Nephron (organoid): ENCODE measurements around the gene SCNM1.
A peak's percentile ranks its signal among the peaks of the same experiment; 100 is the strongest.

Experiments
- H3K27ac Mint-ChIP-seq, 3 experiments: 2 replicates each; pipeline ENCODE4 v1.8.0; 2020; ENCODE audit warnings: mixed read lengths in 3 of 3, mild to moderate bottlenecking in 2 of 3, moderate library complexity in 1 of 3
- H3K27me3 Mint-ChIP-seq: 2 replicates; pipeline ENCODE4 v1.8.0; 2021; ENCODE audit warnings: low read depth, mild to moderate bottlenecking, moderate library complexity, mixed read lengths
- H3K36me3 Mint-ChIP-seq: 2 replicates; pipeline ENCODE4 v1.8.0; 2020; ENCODE audit warnings: low read depth, mixed read lengths
- H3K4me1 Mint-ChIP-seq: 2 replicates; pipeline ENCODE4 v1.8.0; 2020; ENCODE audit warnings: mixed read lengths
- H3K4me3 Mint-ChIP-seq, 3 experiments: 2 replicates each; pipeline ENCODE4 v1.8.0; 2020; ENCODE audit warnings: mild to moderate bottlenecking in 3 of 3, mixed read lengths in 3 of 3, moderate library complexity in 2 of 3
- H3K9me3 Mint-ChIP-seq: 2 replicates; pipeline ENCODE4 v1.8.0; 2020; ENCODE audit warnings: mixed read lengths
- TF ChIP-seq, protein P1 (sequence below), 3 experiments: fragments of 200-600 bp; sonication (generic); IDR thresholded peaks; one replicate each; pipeline ENCODE4 v1.5.0; 2021; ENCODE audit warnings: antibody characterized with exemption in 3 of 3; ENCODE audit not compliant: unreplicated experiment in 3 of 3

SCNM1 gene

DNA sequence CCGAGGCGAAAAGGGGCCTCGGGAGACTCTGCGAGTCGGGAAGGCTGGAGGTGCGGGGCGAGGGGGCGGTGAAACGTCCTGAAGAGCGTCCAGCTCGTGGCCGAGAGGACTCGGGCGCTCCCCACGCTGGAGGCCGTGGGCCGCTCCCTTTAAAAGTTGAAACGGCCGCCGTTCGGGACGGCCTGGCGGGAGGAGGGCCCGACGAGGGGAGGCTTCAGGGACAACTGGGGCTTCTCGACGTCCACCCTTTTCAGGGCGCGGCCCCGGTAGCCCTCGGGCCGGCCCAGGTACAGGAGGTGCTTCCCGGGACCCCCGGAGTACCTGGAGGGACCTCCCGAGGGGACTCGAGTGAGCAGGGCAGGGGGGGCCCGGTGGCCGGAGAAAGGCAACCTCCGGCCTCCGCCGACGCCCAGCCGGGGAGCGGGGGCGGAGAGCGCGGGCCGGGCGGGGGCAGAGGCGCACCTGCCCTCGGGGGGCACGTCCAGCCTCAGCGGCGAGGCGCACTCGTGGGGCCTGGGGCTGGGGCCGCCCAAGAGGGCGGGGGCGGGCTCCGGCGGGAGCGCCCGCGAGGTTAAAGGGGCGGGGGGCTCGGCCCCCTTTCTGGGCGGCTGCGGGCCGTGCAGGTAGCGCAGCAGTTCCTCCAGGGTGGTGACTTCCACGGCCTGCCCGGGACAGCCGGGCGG, 33.5 kb upstream of the SCNM1 start:
- Mint-ChIP-seq H3K27ac (peak overlapping the region; percentile 89 to 96 (median 92)), H3K4me1 (peaks cover 35% of the 10 kb centered on the region), H3K27me3 (peaks cover 13% of the 10 kb centered on the region), H3K4me3 (peak overlapping the region; percentile 79 to 88 (median 86)), H3K9me3 (no peaks in the 10 kb centered on the region), H3K36me3 (peaks cover 34% of the 10 kb centered on the region)
- TF ChIP-seq, protein P1, sequence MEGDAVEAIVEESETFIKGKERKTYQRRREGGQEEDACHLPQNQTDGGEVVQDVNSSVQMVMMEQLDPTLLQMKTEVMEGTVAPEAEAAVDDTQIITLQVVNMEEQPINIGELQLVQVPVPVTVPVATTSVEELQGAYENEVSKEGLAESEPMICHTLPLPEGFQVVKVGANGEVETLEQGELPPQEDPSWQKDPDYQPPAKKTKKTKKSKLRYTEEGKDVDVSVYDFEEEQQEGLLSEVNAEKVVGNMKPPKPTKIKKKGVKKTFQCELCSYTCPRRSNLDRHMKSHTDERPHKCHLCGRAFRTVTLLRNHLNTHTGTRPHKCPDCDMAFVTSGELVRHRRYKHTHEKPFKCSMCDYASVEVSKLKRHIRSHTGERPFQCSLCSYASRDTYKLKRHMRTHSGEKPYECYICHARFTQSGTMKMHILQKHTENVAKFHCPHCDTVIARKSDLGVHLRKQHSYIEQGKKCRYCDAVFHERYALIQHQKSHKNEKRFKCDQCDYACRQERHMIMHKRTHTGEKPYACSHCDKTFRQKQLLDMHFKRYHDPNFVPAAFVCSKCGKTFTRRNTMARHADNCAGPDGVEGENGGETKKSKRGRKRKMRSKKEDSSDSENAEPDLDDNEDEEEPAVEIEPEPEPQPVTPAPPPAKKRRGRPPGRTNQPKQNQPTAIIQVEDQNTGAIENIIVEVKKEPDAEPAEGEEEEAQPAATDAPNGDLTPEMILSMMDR (IDR thresholded peaks at IDR 0.05; ENCODE audit: unreplicated experiment in 3 of 3), result no peak

DNA sequence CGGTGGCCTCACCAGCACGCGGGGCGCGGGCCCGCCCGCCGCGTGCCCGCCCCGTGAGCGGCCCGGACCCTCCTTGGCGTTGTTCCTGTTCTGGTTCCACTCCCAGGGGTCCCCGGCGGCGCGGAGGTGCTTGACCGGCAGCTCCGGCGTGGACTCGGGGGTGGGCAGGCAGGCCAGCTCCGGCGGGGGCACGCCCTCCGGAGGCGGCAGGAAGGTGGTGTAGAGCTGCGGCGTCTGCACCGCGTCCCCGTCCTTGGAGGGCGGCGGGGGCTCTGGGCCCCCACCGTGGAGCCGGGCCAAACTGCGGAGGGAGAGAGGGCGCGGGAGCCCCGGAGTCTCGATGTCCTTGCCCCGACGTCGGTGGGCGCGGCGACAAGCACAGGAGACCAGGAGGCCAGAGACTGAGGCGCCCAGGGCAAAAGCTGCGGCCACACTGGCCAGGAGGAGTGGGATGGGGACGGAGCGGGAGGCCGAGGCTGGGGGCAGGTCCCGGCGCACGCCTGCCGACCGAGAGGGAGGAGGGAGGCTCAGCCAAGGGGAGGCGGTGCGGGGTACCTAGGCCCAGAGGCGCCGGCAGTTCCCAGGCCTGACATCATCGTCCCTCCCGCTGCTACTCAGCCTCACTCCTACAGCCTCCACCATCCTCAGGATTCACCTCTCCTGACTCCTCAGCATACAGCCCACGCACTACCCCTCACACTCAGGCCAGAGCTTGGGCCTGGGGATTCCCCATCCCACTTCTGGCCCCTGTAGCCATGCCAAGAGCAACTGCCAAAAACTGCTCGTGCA, 32.7 kb upstream of the SCNM1 start:
- peak overlapping the region; percentile 62 to 89 (median 72) for H3K27ac Mint-ChIP-seq
- peaks cover 35% of the 10 kb centered on the region for H3K4me1 Mint-ChIP-seq
- peak overlapping the region; percentile 31 to 81 (median 74) for H3K4me3 Mint-ChIP-seq
- H3K27me3 Mint-ChIP-seq, result peaks cover 13% of the 10 kb centered on the region
- TF ChIP-seq, protein P1 (IDR thresholded peaks at IDR 0.05; ENCODE audit: unreplicated experiment in 3 of 3), result no peak
- no peaks in the 10 kb centered on the region for H3K9me3 Mint-ChIP-seq
- peaks cover 38% of the 10 kb centered on the region for H3K36me3 Mint-ChIP-seq

GRCh38 chr1:151134396-151134795, 31.5 kb upstream of the SCNM1 start:
- Mint-ChIP-seq H3K27ac (peak overlapping the region; percentile 6 to 60 (median 33)), H3K4me1 (peaks cover 35% of the 10 kb centered on the region), H3K36me3 (peaks cover 45% of the 10 kb centered on the region), H3K9me3 (no peaks in the 10 kb centered on the region), H3K4me3 (peak overlapping the region in 2 of 3 experiments; percentile 43 to 45), H3K27me3 (peaks cover 9% of the 10 kb centered on the region)
- TF ChIP-seq, protein P1 (IDR thresholded peaks at IDR 0.05; ENCODE audit: unreplicated experiment in 3 of 3), result no peak

GRCh38 chr1:151134991-151135390, 31.0 kb upstream of the SCNM1 start:
- H3K36me3 Mint-ChIP-seq, result peaks cover 51% of the 10 kb centered on the region
- no peak overlapping the region for H3K4me3 Mint-ChIP-seq
- H3K4me1 Mint-ChIP-seq, result peaks cover 35% of the 10 kb centered on the region

DNA sequence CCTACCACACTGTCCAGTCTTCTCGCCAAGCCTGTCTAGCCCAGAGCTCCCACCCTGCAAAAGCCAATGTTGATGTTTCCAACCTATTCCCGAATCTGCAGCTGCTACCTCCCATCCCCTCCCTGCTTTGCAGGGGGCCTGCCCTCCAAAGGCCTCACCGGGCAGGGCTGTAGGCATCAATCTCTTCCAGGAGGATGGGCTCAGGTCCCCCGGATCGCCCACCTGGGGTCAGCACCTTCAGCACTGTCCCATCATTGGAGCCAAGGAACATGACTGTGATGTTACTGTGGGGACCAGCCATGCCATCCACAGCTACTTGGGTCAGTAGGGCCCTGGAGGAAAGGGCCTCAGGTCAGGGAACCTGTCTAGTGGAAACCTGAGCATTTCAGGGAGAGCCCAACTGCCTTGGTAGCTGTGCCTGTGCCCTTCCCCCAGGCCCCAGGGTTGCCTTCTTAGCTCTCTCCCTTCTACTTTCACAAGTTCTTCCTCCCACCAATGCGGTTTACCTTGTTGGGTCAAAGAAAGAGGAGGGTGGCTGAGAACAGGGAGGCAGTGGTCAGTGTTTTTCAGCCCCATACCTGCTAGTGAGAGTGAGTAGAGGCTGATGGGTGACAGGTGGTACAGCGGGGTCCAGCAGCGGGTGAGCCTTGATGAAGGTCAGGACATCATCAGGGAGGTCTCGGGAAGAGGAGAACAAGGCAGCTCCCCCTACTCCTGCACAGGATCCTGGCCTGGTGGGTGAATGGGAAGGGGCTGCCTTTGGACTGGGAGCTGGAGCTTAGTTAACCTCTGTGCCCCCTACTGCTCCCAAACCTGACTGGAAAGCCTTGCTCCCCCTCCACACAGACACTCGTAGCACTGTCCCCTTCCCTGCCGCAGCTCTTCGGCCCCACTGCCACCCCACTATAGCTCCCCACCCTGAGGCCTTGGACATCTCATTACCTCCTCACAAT, 30.2 kb upstream of the SCNM1 start:
- TF ChIP-seq, protein P1 (IDR thresholded peaks at IDR 0.05; ENCODE audit: unreplicated experiment in 3 of 3), result no peak
- H3K9me3 Mint-ChIP-seq, result no peaks in the 10 kb centered on the region
- no peak overlapping the region for H3K4me3 Mint-ChIP-seq
- peaks cover 56% of the 10 kb centered on the region for H3K36me3 Mint-ChIP-seq
- H3K4me1 Mint-ChIP-seq, result peaks cover 29% of the 10 kb centered on the region
- H3K27ac Mint-ChIP-seq, result no peak overlapping the region
- H3K27me3 Mint-ChIP-seq, result peaks cover 9% of the 10 kb centered on the region

More at GRCh38 chr1:151134991-151135390, 31.0 kb upstream of the SCNM1 start:
- peak overlapping the region in 2 of 3 experiments; percentile 20 to 60 for H3K27ac Mint-ChIP-seq
- peaks cover 9% of the 10 kb centered on the region for H3K27me3 Mint-ChIP-seq
- H3K9me3 Mint-ChIP-seq, result no peaks in the 10 kb centered on the region
- TF ChIP-seq, protein P1 (IDR thresholded peaks at IDR 0.05; ENCODE audit: unreplicated experiment in 3 of 3), result no peak
